Stimulated activated naive CD4-positive, alpha-beta T cell (primary cell): ENCODE data around the gene KRT6C.
"Not testable (repeated sequence)": the region's sequence is repeated elsewhere in the genome, so short reads cannot be mapped to it uniquely, and the experiment has no call there.

Experiments
- DNase-seq, 6 experiments: peaks; one replicate each; lab custom pipeline; 2025; lab: John Stamatoyannopoulos, UW

Gene KRT6C

DNA sequence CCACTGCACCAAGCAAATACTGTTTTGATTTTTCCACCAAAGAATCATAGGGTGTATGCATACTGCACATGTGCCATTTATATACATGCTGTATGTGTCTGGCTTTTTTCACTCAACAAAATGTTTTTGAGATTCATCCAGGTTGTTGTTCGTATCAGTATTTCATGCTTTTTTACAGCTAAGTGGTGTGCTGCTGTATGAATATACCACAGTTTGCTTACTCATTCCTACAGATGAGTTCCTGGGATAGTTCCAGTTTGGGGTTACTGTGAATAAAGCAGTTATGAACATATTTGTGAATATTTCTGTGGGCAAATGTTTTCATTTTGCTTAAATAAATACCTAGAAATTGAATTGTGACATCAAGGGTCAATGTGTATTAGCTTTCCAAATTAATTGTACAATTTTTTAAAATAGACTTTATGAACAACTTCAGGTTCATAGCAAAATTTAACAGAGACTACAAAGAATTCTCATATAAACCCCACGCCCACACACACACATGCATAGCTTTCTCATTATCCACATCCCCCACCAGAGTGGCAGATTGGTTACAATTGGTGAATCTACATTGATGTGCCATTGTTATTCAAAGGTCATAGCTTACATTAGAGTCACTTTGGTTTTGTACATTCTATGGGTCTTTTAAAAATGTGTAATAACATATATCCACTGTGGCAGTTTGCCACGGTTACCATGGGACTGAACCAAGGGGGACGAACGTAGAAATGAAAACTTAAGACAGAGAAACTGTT lies 26.4 kb upstream of the KRT6C start:
- DNase-seq, result no peak

DNA sequence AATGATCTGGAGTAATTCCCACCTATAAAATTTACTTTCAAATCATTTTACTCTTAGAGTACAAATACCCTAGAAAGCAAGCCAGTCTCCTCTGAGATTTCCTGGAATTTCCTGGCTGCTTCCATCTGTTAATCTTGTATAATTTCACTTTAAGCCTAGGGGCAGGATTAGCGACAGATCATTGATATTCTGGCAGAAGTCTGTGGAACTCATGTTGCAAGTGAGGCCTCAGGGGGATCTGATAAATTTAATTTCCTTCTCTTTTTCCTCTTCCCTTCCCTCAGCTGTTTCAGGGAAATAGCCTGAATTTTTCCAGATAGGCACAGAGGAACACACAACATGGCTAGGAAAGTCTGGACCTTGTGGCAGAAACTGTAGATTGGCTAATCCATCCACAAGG lies 25.3 kb upstream of the KRT6C start:
- no peak for DNase-seq

DNA sequence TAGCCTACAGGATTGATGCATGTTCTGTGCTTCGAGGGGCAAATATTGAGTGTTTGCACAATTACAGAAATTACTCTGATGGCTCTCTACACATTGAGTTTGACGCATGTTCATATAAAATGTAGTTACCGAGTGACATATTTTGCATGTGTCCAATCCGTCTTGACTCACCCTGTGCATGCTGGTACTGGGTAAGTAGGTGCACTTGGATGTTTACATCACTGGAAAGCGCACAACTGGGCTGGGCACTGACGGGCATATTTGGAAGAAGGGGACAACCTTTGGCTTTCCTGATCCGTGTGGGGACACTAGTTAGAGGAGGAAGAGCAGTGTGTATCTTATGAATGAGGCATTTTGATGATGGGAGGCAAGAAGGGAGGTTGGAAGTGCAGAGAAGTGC lies 24.4 kb upstream of the KRT6C start:
- DNase-seq, result no peak

DNA sequence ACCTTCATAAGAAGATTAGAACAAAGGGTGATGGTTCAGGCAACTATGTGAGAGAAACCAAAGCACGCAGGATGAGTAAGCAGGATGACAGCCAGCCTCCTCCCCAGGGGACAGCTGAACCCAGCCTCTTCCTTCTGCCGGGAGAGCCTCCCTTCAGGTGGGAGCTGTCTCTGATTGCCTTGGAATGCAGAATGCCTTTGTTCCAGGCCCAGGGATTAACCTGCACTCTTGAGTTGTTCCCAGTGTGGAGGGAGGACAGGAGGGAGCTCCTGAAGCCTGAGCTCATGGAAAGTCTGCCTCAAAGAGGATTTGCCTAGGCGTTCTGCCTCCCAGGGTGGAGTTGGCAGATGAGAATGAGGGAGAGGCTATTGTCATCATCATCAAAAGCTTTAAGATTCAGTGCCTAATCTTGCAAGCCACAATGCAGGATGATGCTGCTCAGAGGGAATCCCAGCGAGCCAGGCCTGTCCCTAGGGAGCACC lies 23.0 kb upstream of the KRT6C start:
- no peak for DNase-seq

DNA sequence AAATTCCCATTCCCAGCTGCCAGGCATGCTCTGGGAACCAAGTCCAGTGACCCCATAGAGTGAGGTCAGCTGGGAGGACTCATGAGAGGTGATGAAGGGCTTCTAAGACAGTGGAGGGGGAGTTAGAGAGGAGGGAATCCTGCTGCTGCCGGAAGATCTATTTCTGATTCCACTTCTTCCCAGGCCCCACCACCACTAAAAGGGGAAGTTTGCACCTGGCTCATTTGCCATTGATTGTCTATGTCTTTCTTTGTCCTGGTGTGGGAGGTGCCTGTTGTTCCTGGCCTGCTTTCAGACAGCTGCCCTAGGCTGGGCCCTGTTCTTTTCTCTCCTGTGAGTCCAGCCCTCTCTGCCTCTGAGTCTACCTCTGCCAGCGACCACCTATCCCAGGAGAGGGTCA lies 22.4 kb upstream of the KRT6C start:
- DNase-seq, result no peak

DNA sequence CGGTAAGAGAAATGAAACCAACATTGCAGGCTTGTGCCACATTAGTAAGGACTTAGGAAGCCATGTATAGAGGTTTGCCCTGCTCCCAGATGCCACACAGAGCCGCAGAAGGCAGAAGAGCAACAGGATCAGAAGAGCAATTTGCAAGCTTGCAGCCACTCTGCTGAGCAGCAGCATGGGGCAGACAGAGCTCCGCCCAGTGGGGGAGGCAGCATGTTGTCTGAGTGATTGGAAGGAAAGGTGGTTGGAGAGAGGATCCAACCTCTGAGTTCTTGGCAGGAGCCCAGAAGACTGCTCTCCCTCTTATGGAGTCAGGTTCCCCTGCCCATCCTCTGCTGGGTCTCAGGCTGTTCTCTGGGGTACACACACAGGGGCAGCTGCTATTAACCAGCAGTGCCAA lies 21.8 kb upstream of the KRT6C start:
- DNase-seq, result no peak

DNA sequence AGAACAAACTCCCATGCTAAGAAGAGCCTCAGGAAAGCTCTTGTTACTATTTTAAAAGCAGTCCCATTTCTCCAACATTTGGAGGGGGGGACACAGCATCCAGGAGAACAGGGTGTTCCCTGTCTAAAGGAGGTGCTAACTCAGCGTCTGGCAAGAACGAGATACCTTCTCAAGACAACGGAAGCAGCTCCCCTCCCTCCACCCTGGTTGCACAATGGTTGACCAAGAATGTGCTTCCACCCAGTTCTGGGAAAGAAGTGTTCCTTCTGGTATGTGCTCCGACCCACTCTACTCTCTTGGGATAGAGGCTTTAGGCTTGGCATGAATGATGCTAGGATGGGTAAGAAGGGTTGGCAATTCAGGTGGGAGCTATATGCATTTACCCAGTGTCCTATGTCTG lies 20.9 kb upstream of the KRT6C start:
- DNase-seq, result no peak

DNA sequence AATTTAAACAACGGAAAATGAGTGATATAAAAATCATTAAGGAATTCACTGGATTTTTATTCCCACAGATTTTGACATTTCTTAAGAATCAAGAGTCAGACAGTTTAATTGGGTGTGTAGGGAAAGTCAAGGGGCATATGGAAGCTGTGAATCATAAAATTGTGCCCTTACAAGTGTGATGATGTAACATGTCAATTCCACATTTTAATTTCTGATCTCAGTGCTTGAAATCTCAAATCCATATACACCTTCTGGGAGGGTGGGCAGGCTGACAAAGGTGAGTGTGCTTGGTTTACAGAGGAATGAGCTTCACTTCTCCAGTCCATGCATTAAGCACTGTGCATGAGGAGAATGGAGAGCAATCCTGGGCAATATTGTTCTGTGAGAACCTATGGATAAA lies 20.5 kb upstream of the KRT6C start:
- DNase-seq, result no peak

DNA sequence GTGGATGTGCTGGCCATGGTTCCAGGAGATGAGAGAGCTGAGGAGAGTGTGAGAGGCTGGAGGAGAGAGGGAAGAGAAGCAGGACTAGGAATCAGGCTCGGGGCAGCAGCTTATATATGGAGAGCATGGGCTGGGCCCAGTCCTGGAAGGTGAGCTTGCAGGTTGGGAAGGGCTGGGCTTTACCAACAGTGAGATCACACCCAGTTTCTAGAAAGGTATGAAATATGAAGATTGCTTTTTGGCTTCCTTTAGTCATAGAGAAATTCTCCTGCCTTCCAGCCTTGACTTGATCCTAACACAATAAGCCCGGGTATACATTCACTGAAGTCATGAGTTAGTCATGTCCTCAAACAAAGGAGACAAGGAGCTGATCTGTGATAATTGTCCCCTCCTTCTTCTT lies 19.6 kb upstream of the KRT6C start, which contains the start of gene KRT6A:
Gene KRT6A, minus strand, starts transcription at position 86 of the 400 bp plus-strand sequence. Its CDS starts 69 bp downstream, at position 17.
- no peak for DNase-seq

DNA sequence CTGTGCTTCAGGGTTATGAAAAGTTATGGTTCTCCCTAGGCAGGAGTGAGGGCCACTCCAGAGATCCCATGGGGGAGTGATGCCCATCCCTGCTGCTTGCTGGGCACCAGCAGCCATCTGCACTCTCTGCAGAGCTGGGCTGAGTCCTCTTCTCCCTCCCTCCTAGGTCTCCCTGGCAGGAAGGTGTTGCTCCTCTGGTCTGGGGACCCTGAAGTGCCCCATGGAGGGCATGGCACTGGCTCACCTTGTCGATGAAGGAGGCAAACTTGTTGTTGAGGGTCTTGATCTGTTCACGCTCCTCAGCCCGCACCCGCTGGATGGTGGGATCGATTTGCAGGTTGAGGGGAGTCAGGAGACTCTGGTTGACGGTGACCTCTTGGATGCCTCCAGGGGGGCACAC lies 18.8 kb upstream of the KRT6C start:
- DNase-seq, result not testable (repeated sequence)

DNA sequence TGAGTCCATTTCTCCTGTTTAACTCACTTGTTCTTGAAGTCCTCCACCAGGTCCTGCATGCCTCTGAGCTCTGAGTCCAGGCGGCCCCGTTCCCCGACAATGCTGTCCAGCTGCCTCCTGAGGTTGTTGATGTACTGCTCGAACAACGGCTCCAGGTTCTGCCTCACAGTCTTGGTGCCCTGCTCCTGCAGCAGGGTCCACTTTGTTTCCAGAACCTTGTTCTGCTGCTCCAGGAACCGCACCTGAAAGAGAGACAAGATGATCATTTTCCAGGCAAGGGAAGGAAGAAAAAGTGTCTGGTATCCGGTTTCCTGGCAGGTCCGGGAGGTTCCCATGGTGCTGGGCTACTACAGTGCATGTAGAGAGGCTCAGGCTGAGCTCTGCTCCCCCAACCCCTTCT lies 17.9 kb upstream of the KRT6C start:
- not testable (repeated sequence) for DNase-seq

DNA sequence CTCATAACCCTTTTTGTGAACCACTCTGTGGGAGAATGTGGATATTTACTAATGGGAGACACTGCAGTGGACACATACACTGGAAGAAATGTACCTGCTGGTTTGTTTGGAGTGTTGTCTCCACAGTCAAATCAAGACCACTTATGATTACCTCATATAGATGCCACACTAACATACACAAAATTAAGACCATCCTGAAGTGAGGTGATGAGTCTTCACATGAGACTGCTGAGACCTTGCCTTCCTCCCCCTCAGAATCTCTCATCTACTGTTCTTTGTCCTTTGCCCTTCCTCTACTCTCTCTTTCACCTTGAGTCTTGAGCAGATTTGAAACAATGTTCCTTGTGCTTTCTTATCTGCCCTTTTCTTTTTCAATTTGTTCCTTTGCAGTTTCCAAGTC lies 15.1 kb upstream of the KRT6C start:
- no peak for DNase-seq

DNA sequence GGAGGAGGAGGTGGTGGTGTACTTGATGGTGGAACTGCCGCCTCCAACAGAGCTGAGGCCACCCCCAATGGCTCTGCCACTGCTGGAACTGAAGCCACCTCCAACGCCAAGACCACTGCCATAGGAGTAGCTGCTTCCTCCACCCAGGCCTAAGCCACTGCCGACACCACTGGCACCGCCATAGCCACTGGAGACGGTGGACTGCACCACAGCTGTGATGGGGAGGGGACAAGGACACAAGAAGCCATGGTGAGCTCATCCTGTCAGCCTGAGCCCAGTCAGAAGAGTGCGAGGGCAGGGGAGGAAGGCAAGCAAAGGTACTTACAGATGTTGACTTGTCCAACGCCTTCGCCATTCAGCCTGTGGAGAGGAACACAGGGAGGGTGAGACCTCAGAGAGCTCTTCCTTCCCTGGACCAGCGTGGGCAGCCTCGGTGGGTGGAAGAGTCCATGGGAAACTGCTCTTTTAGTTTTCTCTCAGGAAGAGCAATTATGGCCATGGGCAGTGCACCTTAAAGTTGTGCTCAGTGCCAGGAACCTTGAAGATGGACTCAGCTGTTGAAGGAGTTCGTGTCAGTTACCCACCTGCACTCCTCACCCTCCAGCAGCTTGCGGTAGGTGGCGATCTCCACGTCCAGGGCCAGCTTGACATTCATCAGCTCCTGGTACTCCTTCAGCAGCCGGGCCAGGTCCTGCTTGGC lies 14.3 kb upstream of the KRT6C start:
- not testable (repeated sequence) for DNase-seq

DNA sequence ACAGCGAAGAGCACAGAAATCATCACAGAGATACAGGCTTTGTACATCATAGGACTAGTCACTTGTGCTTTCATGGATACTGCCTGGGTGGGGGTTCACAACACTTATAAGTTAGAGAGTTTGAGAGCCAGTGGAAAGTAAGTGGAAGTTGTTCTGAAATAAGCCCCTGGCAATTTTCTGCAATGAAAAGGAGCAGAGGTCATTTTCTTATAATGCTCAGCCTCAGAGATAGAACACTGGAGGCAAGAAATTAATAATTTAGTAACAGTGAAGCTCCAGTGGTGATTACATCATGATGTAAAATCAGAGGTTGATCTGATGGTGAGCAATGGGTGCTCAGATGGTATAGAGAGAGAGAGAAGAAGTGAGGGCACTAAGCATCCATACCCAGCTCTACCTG lies 13.6 kb upstream of the KRT6C start:
- no peak for DNase-seq

DNA sequence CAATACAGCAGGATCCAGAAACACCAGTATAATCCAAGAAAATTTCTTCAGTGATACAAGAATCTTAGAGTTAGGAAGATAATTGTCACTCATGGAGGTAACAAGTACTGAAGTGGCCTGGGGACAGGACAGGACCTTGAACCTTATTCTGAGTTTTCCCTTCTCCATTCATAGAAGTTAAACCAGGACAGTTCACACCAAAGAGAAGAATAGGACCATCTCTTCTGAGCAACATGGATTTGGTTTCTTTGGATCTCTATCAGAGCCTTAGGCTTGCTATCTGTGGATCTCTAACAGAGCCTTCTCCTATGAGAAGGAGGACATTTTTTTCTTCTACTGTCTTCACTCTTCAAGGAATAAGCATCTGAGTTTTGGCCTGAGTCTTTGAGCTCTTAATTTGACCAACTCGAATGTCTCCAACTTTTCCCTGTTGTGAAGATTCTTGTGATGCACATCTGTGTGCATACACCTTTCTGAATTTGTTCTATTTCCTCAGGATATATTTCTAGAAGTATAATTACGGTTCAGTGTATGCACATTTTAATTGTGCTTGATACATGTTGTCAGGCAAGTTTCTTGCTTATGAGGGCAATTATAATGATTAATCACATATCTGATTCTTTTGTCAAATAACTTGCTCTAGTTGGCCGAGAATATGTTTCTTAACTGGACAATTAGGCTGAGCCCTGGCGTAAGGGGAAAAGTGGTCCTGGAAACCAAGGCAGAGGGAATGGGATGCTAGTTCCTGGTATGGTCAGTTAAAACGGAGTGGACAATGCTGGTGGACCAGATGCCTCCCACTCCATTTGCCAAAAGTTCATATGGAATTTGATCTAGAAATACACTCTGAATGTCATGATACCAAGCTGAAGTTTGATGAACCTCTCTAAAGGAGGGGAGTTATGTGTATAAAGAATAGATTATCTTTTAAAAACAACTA lies 12.8 kb upstream of the KRT6C start:
- no peak for DNase-seq

DNA sequence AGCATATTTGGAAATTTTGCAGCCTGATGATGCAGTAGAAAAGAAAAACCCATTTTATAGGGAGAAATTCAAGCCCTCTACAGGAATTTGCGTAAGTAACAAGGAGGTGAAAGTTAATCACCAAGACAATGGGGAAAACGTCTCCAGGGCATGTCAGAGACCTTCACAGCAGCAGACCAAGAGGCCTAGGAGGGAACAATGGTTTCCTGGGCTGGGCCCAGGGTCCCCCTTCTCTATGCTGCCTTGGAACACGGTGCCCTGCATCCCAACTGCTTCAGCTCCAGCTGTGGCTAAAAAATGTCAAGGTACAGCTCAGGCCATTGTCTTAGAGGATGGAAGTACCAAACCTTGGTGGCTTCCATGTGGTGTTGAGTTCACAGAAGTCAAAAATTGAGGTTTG lies 6.5 kb upstream of the KRT6C start:
- no peak for DNase-seq

DNA sequence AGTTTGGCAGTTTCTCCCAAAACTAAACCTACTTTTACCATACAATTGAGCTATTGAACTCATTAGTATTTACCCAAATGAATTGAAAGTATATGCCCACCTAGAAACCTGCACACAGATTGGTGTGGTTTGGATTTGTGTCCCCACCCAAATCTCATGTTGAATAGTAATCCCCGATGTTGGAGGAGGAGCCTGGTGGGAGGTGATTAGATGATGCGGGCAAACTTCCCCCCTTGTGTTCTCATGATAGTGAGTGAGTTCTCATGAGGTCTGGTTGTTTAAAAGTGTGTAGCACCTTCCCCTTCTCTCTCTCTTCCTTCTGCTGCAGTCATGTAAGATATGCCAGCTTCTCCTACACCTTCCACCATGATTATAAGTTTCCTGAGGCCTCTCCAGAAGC lies 4.0 kb upstream of the KRT6C start:
- DNase-seq, result no peak

DNA sequence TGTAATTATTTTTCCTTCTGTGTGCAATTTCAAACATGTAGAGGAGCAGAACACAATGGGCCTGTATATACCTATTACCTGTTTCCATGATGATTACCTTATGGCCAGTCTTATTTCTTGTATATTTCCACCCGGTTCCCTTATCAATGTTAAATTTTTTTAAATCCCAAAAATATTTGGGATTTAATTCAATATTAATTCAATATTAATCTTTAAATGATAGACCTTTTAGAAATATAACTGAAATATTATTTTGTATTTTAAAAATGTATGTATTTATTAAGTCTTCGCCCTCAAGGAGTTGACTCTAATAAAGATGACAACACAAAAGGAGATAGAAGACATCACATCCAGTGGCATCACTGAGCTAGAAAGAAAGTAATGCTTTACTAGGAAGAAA lies 607 bp upstream of the KRT6C start:
- no peak for DNase-seq

DNA sequence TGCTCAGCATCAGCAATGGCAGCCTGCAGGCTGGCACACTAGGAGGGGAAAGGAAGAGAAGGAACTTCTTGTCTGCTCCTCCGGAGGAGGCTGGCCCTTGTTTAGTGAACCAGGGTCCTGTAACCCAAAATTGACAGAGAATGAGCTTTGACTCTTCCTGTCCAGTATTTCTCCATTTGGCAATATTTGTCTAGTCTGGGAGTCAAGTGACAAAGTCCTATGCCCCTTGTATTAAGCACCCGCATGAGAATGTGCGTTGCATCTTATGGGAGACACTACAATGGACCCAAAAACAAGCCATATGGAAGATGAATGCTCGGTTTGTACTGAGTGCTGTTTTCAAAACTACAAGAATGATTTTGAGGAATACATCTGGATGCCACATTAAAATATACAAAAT lies 3.8 kb downstream of the KRT6C start:
- no peak for DNase-seq

DNA sequence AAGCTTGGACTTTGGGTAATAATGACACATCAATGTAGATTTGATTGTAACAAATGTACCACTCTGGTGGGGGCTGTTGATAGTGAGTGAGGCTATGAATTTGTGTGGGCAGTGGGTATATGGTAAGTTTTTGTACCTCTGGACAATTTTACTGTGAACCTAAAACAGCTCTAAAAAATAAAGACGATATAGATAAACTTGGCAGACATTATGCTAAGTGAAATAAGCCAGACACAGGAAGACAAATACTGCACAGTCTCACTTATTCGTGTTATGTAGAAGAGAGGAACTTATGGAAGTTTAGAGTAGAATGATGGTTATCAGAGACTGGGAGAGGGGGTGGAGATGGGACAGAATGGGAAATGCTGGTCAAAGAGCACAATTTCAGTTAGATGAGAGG lies 8.7 kb downstream of the KRT6C start:
- no peak for DNase-seq

DNA sequence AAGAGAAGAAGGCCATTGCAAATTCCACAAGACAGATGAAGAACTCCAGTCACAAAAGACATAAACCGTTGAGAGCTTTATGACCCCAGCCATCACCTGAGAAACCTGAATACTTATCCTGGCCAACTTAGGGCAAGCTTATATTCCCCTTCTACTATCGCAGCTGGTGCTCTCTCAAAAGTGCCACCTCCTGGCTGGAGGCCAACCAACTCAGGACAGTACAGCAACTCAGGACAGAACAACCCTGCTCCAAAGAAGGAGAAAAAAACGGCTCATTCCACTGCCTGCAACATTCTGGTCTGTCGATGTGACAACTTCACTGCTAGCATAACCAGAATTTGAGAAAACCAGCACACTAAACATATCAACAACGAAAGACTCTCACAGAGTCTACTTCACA lies 11.9 kb downstream of the KRT6C start:
- no peak for DNase-seq

DNA sequence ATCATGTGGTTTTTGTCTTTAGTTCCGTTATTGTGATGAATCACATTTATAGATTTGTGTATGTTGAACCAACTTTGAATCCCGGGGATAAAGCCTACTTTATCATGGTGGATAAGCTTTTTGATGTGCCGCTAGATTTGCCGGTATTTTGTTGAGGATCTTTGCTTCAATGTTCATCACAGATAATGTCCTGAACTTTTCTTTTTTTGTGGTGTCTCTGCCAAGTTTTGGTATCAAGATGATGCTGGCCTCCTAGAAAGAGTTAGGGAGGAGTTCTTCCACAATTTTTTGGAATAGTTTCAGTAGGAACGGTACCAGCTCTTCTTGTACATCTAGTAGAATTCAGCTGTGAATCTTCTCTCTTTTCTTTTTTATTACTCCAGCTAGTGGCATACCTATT lies 14.7 kb downstream of the KRT6C start:
- no peak for DNase-seq

DNA sequence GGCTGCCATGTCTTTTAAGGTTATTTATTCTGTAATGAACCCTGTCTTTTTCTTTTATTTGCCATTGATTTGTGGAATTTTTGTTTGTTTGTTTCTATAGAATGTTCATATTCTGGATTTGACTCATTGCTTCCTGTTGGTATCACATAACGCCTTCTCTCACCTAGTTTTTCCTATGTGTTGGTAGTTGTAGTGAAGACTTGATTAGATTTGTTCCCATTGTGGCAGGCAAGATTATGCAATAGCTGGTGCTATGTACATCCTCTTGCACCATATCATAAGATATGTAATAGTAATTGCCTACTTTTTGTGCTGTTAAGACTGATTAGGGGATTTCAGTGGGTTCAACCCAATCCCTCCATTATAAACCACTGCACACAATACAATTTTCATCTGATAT lies 17.8 kb downstream of the KRT6C start:
- no peak for DNase-seq
